Measurements from ENCODE around the gene SNX11. TPM values are rescaled to one million over a fixed set of nuclear protein-coding genes. Genes with fewer than 3 reads are reported as not detected.

The SNX11 gene
- polyA plus RNA-seq, 1 experiment, result 27.3 TPM

DNA sequence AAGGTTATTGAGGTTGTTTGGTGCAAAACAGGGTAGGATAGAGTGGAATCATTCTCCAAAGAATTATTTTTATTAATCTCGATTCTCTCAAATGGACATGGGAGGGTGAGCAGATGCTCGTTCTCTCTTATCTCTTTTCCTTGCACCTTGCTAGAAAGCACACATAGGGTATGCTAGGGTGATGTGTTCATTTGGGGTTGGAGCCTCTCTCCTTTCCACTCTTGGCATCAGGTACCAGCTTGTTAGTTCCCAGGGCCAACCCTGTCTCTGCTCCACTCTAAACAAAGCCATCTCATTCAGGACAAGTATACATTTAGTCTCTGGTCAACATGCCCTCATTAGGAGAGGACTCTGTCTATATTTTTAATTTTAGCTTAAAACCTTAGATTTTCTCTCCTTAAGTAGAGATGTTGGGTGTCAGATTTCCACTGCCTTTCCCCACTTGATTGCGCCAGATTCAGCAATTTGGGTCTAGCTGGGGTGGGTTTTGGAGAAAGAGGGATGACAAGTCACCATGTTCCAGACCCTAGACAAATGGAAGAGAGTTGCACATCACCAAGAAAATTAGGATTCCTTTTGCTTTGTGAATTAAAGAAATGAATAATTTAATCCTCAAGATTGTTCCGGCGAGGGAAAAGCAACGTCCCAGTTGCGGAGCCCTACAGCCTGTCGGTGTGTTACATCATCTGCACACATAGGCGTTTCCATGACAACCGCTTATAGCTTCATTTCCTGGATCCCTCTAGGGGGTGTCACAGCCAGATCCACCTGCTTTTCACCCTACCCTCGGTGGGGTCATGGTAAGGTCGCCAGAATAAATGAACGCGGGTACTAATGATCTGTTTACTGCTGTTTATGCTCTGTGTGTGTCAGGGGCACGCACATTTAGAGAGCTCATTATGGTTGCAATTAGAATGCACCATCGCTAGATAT is 41.6 kb downstream of the SNX11 start:
- Histone ChIP-seq H3K36me3 (ENCODE audit: control insufficient read depth, insufficient read depth, low read length) (no peaks in the 10 kb centered on the region), H3K27me3 (ENCODE audit: control insufficient read depth, insufficient read depth, low read length) (peaks cover 45% of the 10 kb centered on the region), H3K4me3 (ENCODE audit: low read depth, low read length) (no peak overlapping the region)
- no peak for DNase-seq (ENCODE audit: low read depth)
- POLR2A ChIA-PET, result interaction anchor here (0.5 to 0.7 kb wide), 2 partner anchors 117 to 475 kb away, joined by 3 read pairs; no protein-coding TSS in a partner anchor
- CTCF ChIA-PET, result interaction anchor here (0.7 to 2.5 kb wide), 3 partner anchors 11 to 447 kb away, joined by 3 to 8 read pairs (median 3); no protein-coding TSS in a partner anchor
- TF ChIP-seq, protein P1, sequence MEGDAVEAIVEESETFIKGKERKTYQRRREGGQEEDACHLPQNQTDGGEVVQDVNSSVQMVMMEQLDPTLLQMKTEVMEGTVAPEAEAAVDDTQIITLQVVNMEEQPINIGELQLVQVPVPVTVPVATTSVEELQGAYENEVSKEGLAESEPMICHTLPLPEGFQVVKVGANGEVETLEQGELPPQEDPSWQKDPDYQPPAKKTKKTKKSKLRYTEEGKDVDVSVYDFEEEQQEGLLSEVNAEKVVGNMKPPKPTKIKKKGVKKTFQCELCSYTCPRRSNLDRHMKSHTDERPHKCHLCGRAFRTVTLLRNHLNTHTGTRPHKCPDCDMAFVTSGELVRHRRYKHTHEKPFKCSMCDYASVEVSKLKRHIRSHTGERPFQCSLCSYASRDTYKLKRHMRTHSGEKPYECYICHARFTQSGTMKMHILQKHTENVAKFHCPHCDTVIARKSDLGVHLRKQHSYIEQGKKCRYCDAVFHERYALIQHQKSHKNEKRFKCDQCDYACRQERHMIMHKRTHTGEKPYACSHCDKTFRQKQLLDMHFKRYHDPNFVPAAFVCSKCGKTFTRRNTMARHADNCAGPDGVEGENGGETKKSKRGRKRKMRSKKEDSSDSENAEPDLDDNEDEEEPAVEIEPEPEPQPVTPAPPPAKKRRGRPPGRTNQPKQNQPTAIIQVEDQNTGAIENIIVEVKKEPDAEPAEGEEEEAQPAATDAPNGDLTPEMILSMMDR (IDR thresholded peaks at IDR 0.05; ENCODE audit: insufficient read depth, low read depth, low read length), result no peak

DNA sequence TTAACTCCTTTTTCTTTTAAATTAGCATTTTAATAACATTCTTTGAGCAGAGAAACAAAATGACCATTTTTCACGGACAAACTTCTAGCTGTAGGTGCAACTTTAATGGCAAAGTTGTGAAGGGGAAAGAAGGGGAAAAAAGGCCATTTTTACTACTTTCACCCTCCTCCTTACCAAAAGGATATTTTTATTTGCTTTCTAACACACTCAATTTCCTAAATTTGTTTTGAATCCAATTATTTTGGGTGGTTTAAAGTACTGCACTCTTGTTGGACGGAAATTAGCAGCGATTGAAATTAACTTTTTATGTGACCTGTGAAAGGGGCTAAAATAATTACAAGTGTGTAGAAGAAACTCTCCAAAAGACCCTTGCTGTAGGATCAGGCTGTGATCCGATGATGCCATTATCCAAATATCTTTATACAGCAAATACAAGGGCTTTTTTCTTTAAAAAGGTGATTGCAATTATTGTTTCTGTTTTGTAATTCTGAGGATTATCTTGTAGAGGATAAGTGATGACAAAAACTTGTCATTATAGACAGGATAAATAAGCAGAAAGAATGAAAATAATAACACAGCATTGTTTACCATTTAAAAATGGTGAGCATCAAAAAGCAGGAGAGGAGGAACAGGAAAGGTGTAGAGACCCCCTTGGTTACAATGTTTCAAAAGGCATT is 42.4 kb downstream of the SNX11 start:
- H3K4me3 ChIP-seq (ENCODE audit: low read depth, low read length), result no peak overlapping the region
- CTCF ChIA-PET, result interaction anchor here (1.1 to 2.5 kb wide), 2 partner anchors 12 to 124 kb away, joined by 3 to 8 read pairs; no protein-coding TSS in a partner anchor
- no peaks in the 10 kb centered on the region for H3K36me3 ChIP-seq (ENCODE audit: control insufficient read depth, insufficient read depth, low read length)
- no peak for DNase-seq (ENCODE audit: low read depth)
- POLR2A ChIA-PET, result interaction anchor here (0.5 to 0.7 kb wide), 2 partner anchors 102 to 474 kb away, joined by 3 read pairs; partner anchors contain the start of gene NFE2L1
- peaks cover 45% of the 10 kb centered on the region for H3K27me3 ChIP-seq (ENCODE audit: control insufficient read depth, insufficient read depth, low read length)
- TF ChIP-seq, protein P1 (IDR thresholded peaks at IDR 0.05; ENCODE audit: insufficient read depth, low read depth, low read length), result no peak

DNA sequence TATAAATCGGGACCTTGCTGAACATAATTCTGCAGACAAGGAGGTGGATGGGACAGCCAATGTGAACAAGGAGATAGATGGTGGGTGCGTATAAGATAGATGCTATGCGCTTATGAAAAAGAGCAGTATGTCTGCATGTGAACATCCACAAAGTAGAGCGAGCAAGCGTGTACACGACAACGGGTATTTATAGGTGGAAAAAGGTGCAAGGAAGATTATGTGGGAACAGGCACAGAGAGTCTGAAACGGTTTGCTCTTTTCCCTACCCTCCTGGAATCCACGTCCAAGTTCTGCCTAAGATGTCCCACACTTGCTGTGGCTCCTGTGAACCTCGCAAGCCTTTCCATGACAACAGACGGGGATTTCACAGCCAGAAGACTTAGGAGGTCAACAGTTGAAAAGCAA is 43.0 kb downstream of the SNX11 start:
- TF ChIP-seq, protein P1 (IDR thresholded peaks at IDR 0.05; ENCODE audit: insufficient read depth, low read depth, low read length), result no peak
- POLR2A ChIA-PET, result no interaction called here
- CTCF ChIA-PET, result no interaction called here
- DNase-seq (ENCODE audit: low read depth), result no peak
- H3K4me3 ChIP-seq (ENCODE audit: low read depth, low read length), result no peak overlapping the region
- peaks cover 44% of the 10 kb centered on the region for H3K27me3 ChIP-seq (ENCODE audit: control insufficient read depth, insufficient read depth, low read length)
- H3K36me3 ChIP-seq (ENCODE audit: control insufficient read depth, insufficient read depth, low read length), result no peaks in the 10 kb centered on the region

DNA sequence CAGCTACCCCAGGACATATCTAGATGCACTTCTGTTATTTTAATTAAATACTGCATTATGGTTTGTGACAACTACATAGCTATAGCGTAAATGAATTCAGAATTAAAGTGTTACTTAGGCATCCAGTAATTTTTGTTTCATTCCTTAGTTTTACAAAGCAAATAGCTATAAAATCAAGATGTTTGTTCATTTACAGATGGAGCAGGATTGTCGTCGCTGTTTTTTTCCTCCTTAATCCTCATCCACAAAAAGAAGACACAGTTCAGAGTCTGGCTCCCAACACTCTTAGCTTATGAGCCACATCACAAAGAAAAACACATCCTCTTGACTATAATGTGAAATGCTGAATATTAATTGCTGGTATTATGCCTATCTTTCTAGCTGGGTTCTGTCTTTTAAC is 43.7 kb downstream of the SNX11 start:
- Histone ChIP-seq H3K27me3 (ENCODE audit: control insufficient read depth, insufficient read depth, low read length) (peaks cover 44% of the 10 kb centered on the region), H3K36me3 (ENCODE audit: control insufficient read depth, insufficient read depth, low read length) (no peaks in the 10 kb centered on the region), H3K4me3 (ENCODE audit: low read depth, low read length) (no peak overlapping the region)
- CTCF ChIA-PET, result interaction anchor here (0.9 kb wide), 1 partner anchor 462 kb away, joined by 3 read pairs; no protein-coding TSS in a partner anchor
- POLR2A ChIA-PET, result no interaction called here
- TF ChIP-seq, protein P1 (IDR thresholded peaks at IDR 0.05; ENCODE audit: insufficient read depth, low read depth, low read length), result no peak
- no peak for DNase-seq (ENCODE audit: low read depth)

DNA sequence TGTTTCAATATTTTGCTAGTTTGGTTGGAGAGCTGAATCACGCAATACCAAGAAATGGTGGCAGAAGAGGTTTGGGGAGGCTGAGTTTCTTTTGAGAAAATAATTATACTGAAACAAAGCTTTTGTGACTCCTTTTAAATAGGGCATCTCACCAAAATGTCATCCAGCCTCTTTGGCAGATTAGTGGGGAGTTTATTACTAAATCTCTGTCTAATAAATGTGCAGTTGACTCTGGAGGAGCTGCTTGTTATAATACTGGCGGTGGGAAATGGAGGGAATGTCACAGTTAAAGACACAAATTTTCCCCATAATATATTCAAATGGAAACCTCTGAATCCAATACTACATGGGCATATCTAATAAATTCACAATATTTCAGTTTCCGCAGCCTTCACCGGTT is 44.7 kb downstream of the SNX11 start:
- TF ChIP-seq, protein P1 (IDR thresholded peaks at IDR 0.05; ENCODE audit: insufficient read depth, low read depth, low read length), result no peak
- no peak for DNase-seq (ENCODE audit: low read depth)
- CTCF ChIA-PET, result interaction anchor here (1.0 to 1.4 kb wide), 2 partner anchors 63 to 341 kb away, joined by 3 to 5 read pairs; no protein-coding TSS in a partner anchor
- no peak overlapping the region for H3K4me3 ChIP-seq (ENCODE audit: low read depth, low read length)
- H3K36me3 ChIP-seq (ENCODE audit: control insufficient read depth, insufficient read depth, low read length), result no peaks in the 10 kb centered on the region
- peaks cover 45% of the 10 kb centered on the region for H3K27me3 ChIP-seq (ENCODE audit: control insufficient read depth, insufficient read depth, low read length)
- POLR2A ChIA-PET, result no interaction called here

Measured in BJ (cell line).